K562 (cell line): ENCODE measurements around the gene FGF22. TPM values are rescaled to one million over a fixed set of nuclear protein-coding genes. Genes with fewer than 3 reads are reported as not detected.

Experiments used
- DDX20 ChIP-seq: fragments of 450-650 bp; IDR thresholded peaks from 2 replicates; pipeline ENCODE4 v1.6.1; 2016; ENCODE audit warnings: missing genetic modification characterization, low read depth, mild to moderate bottlenecking, missing compliant biosample characterization, moderate library complexity
- DPF2 ChIP-seq: fragments of 450-650 bp; IDR thresholded peaks from 2 replicates; pipeline ENCODE4 v1.6.1; 2016
- HCFC1 ChIP-seq: IDR thresholded peaks from 2 replicates; pipeline ENCODE4 v1.6.1; 2012; ENCODE audit warnings: low read depth, low read length, improper control_type of control experiment
- HDAC1 ChIP-seq, 2 experiments: fragments of 450-650 bp; IDR thresholded peaks; 2 replicates each; pipeline ENCODE4 v1.6.1; 2016 to 2017; ENCODE audit warnings: inconsistent platforms in 1 of 2, mild to moderate bottlenecking in 1 of 2, moderate library complexity in 1 of 2
- JUND ChIP-seq, 2 experiments: IDR thresholded peaks; 2 replicates in 1 of 2; 3 replicates in 1 of 2; pipeline ENCODE4 v1.6.1; 2011; ENCODE audit warnings: borderline replicate concordance in 2 of 2, low read depth in 2 of 2, low read length in 2 of 2, improper control_type of control experiment in 1 of 2, missing biosample characterization in 1 of 2, missing genetic modification characterization in 1 of 2, missing genetic modification reagents in 1 of 2
- KDM4B ChIP-seq, 2 experiments: fragments of 450-650 bp in 1 of 2; sonication (generic) in 1 of 2; IDR thresholded peaks; 2 replicates each; pipeline ENCODE4 v1.6.1; 2016 to 2017; ENCODE audit warnings: borderline replicate concordance in 2 of 2, antibody characterized with exemption in 1 of 2, low read depth in 1 of 2, mild to moderate bottlenecking in 1 of 2
- MTA1 ChIP-seq: fragments of 450-650 bp; IDR thresholded peaks from 2 replicates; pipeline ENCODE4 v1.6.1; 2017; ENCODE audit warnings: borderline replicate concordance
- TRIM24 ChIP-seq, 2 experiments: fragments of 450-650 bp; IDR thresholded peaks; 2 replicates each; pipeline ENCODE4 v1.6.1; 2016
- ZBTB7A ChIP-seq: IDR thresholded peaks from 2 replicates; pipeline ENCODE4 v1.6.1; 2011; ENCODE audit warnings: low read depth, mild to moderate bottlenecking, low read length, moderate library complexity, borderline replicate concordance; ENCODE audit not compliant: control insufficient read depth
- ZFP36 ChIP-seq: fragments of 150-350 bp; IDR thresholded peaks from 2 replicates; pipeline ENCODE4 v1.6.1; 2018; ENCODE audit warnings: low read length, low read depth; ENCODE audit not compliant: partially characterized antibody
- ZNF121 ChIP-seq: sonication (generic); formaldehyde crosslinking; conservative IDR thresholded peaks from 2 replicates; pipeline ENCODE4 v1.8.0; 2022; ENCODE audit warnings: missing genetic modification reagents
- ZNF79 ChIP-seq: fragments of 250-450 bp; sonication (Bioruptor Pico); IDR thresholded peaks from 2 replicates; pipeline ENCODE4 v1.4.0; 2020; ENCODE audit warnings: low read depth, mild to moderate bottlenecking, moderate library complexity
- ZSCAN29 ChIP-seq: fragments of 450-650 bp; IDR thresholded peaks from 2 replicates; pipeline ENCODE4 v1.6.1; 2017
- polyA plus RNA-seq, 8 experiments: library from polyadenylated mRNA; depleted of rRNA in 4 of 8; stranded (reverse) in 5 of 8; unstranded in 3 of 8; fragments of >200 nt; fragmentation: Nextera tagmentation in 2 of 8; fragmentation: Illumina TruSeq in 1 of 8; extraction: Ambion mirVana in 2 of 8; extraction: Trizol in 1 of 8; gene quantifications; 2 replicates each; pipeline versions ENCODE4 v1.2.1 to v1.2.3, GENCODE V29; 2011 to 2014; ENCODE audit warnings: inconsistent platforms in 1 of 8, missing spikeins in 1 of 8
- total RNA-seq, 7 experiments: library from RNA; depleted of rRNA in 6 of 7; stranded (reverse); fragments of >200 nt in 6 of 7; fragmentation: Illumina TruSeq in 2 of 7; extraction: Trizol in 2 of 7; gene quantifications; 2 replicates each; pipeline versions ENCODE4 v1.2.1 to v1.2.3, GENCODE V29; 2011 to 2021; ENCODE audit warnings: low replicate concordance in 1 of 7
- TF ChIP-seq, protein P1 (sequence below): fragments of 250-450 bp; sonication (Bioruptor Pico); IDR thresholded peaks from 2 replicates; pipeline ENCODE4 v1.4.0; 2020; ENCODE audit warnings: mild to moderate bottlenecking, moderate library complexity
- TF ChIP-seq, protein P2 (sequence below): fragments of 450-650 bp; IDR thresholded peaks from 2 replicates; pipeline ENCODE4 v1.6.1; 2018; ENCODE audit warnings: mild to moderate bottlenecking, low read depth; ENCODE audit not compliant: partially characterized antibody
- TF ChIP-seq, protein P3 (sequence below), 3 experiments: IDR thresholded peaks in 2 of 3; conservative IDR thresholded peaks in 1 of 3; 2 replicates each; pipeline ENCODE4 v1.5.1; 2011 to 2012; ENCODE audit warnings: low read length in 3 of 3, mild to moderate bottlenecking in 3 of 3, control low read depth in 2 of 3, improper control_type of control experiment in 1 of 3, inconsistent platforms in 1 of 3, low read depth in 1 of 3, mixed read lengths in 1 of 3, moderate library complexity in 1 of 3; ENCODE audit not compliant: insufficient read depth in 2 of 3
- TF ChIP-seq, protein P4 (sequence below): sonication (generic); formaldehyde crosslinking; IDR thresholded peaks from 2 replicates; pipeline ENCODE4 v1.8.1; 2023; ENCODE audit warnings: mild to moderate bottlenecking, missing genetic modification reagents
- TF ChIP-seq, protein P5 (sequence below), 2 experiments: fragments of 450-650 bp; conservative IDR thresholded peaks; 2 replicates each; pipeline ENCODE4 v1.6.1; 2017; ENCODE audit warnings: mild to moderate bottlenecking in 2 of 2, moderate library complexity in 2 of 2

FGF22 gene
- total and polyA plus RNA-seq, 9 of the 15 experiments (the other 6 are each of a cell fraction or from before 2014, with no cell fraction given): 0.14 to 2.2 (median 0.86) TPM; not detected in 4

DNA sequence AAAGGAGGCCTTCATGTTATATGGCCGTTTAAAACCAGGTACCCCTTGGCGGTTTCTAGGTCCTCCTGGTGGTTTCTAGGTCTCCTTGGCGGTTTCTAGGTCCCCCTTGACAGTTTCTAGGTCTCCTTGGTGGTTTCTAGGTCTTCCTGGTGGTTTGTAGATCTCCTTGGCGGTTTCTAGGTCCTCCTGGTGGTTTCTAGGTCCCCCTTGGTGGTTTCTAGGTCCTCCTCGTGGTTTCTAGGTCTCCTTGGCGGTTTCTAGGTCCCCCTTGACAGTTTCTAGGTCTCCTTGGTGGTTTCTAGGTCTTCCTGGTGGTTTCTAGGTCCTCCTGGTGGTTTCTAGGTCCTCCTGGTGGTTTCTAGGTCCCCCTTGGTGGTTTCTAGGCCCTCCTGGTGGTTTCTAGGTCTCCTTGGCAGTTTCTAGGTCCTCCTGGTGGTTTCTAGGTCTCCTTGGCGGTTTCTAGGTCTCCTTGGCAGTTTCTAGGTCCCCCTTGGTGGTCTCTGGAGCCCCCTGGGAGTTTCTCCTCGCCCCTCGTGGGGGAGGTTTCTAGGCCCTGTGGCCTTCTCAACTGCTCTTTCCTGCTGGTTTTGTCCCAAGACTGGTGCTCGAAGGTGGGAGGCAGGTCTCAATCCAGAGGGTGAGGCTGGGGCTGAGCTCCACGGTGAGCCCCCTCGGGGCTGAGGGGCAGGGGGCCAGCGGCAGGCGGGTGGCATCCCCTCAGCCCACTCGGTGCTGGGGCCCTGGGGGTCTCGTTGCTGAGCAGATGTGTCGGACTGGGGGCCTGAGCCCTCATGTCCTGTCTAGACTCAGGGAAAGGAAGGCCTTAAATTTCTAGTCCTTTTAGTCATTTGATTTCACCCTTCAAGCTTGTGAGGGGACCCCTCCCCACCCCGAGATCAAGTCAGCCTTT lies 42.0 kb upstream of the FGF22 start (continued):
- TF ChIP-seq JUND (IDR thresholded peaks at IDR 0.05; ENCODE audit: borderline replicate concordance, low read depth, low read length): peak; percentile 34; the same call in 1 of the 2 replicates
- TF ChIP-seq JUND (tag; IDR thresholded peaks at IDR 0.05; ENCODE audit: borderline replicate concordance, low read depth, low read length): no peak
- TF ChIP-seq KDM4B (IDR thresholded peaks at IDR 0.05; ENCODE audit: borderline replicate concordance in 2 of 2, low read depth in 1 of 2): no peak
- TF ChIP-seq, protein P1, sequence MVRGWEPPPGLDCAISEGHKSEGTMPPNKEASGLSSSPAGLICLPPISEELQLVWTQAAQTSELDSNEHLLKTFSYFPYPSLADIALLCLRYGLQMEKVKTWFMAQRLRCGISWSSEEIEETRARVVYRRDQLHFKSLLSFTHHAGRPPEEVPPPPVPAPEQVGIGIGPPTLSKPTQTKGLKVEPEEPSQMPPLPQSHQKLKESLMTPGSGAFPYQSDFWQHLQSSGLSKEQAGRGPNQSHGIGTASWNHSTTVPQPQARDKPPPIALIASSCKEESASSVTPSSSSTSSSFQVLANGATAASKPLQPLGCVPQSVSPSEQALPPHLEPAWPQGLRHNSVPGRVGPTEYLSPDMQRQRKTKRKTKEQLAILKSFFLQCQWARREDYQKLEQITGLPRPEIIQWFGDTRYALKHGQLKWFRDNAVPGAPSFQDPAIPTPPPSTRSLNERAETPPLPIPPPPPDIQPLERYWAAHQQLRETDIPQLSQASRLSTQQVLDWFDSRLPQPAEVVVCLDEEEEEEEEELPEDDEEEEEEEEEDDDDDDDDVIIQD (CRISPR knock-in tag): no peak
- TF ChIP-seq ZSCAN29: peak; percentile 98
- TF ChIP-seq, protein P2, sequence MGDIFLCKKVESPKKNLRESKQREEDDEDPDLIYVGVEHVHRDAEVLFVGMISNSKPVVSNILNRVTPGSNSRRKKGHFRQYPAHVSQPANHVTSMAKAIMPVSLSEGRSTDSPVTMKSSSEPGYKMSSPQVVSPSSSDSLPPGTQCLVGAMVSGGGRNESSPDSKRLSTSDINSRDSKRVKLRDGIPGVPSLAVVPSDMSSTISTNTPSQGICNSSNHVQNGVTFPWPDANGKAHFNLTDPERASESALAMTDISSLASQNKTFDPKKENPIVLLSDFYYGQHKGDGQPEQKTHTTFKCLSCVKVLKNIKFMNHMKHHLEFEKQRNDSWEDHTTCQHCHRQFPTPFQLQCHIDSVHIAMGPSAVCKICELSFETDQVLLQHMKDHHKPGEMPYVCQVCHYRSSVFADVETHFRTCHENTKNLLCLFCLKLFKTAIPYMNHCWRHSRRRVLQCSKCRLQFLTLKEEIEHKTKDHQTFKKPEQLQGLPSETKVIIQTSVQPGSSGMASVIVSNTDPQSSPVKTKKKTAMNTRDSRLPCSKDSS: no peak
- TF ChIP-seq DDX20 (tag): no peak
- peak; percentile 46; the same call in 1 of the 2 replicates for TF ChIP-seq HCFC1
- TF ChIP-seq ZNF79 (CRISPR knock-in tag): no peak
- TF ChIP-seq, protein P3, sequence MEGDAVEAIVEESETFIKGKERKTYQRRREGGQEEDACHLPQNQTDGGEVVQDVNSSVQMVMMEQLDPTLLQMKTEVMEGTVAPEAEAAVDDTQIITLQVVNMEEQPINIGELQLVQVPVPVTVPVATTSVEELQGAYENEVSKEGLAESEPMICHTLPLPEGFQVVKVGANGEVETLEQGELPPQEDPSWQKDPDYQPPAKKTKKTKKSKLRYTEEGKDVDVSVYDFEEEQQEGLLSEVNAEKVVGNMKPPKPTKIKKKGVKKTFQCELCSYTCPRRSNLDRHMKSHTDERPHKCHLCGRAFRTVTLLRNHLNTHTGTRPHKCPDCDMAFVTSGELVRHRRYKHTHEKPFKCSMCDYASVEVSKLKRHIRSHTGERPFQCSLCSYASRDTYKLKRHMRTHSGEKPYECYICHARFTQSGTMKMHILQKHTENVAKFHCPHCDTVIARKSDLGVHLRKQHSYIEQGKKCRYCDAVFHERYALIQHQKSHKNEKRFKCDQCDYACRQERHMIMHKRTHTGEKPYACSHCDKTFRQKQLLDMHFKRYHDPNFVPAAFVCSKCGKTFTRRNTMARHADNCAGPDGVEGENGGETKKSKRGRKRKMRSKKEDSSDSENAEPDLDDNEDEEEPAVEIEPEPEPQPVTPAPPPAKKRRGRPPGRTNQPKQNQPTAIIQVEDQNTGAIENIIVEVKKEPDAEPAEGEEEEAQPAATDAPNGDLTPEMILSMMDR (IDR thresholded peaks at IDR 0.05 in 2 of 3, conservative IDR thresholded peaks at IDR 0.05 in 1 of 3; ENCODE audit: insufficient read depth in 2 of 3, low read depth in 1 of 3, low read length in 3 of 3): no peak
- TF ChIP-seq ZNF121 (CRISPR knock-in tag): peak; percentile 20; the same call in 1 of the 2 replicates
- TF ChIP-seq HDAC1 (IDR thresholded peaks at IDR 0.05): 0 out of 4 replicates have a peak, but pooled peaks of 1 of the 2 experiments have one; percentile 32
- TF ChIP-seq TRIM24 (IDR thresholded peaks at IDR 0.05): peak; percentile 76 to 80
- peak; percentile 81 for TF ChIP-seq ZBTB7A
- TF ChIP-seq, protein P4, sequence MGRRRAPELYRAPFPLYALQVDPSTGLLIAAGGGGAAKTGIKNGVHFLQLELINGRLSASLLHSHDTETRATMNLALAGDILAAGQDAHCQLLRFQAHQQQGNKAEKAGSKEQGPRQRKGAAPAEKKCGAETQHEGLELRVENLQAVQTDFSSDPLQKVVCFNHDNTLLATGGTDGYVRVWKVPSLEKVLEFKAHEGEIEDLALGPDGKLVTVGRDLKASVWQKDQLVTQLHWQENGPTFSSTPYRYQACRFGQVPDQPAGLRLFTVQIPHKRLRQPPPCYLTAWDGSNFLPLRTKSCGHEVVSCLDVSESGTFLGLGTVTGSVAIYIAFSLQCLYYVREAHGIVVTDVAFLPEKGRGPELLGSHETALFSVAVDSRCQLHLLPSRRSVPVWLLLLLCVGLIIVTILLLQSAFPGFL: 0 out of 2 replicates have a peak, but pooled peaks have one; percentile 30
- 0 out of 2 replicates have a peak, but pooled peaks have one; percentile 31 for TF ChIP-seq DPF2
- TF ChIP-seq ZFP36: peak; percentile 15
- TF ChIP-seq MTA1: peak; percentile 85
- TF ChIP-seq, protein P5, sequence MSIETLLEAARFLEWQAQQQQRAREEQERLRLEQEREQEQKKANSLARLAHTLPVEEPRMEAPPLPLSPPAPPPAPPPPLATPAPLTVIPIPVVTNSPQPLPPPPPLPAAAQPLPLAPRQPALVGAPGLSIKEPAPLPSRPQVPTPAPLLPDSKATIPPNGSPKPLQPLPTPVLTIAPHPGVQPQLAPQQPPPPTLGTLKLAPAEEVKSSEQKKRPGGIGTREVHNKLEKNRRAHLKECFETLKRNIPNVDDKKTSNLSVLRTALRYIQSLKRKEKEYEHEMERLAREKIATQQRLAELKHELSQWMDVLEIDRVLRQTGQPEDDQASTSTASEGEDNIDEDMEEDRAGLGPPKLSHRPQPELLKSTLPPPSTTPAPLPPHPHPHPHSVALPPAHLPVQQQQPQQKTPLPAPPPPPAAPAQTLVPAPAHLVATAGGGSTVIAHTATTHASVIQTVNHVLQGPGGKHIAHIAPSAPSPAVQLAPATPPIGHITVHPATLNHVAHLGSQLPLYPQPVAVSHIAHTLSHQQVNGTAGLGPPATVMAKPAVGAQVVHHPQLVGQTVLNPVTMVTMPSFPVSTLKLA (conservative IDR thresholded peaks at IDR 0.05): no peak
